Activated naive CD4-positive, alpha-beta T cell treated with anti-CD3 and anti-CD28 coated beads, Interleukin-2, amount 10 ng/mL, durations not matched to agents 7 days and 5 days (primary cell): ENCODE results near the gene ITPKB.

Experiments used
- CTCF ChIA-PET: fragments of 350-600 bp; sonication (Branson Sonifier 250); formaldehyde crosslinking; loops from one replicate; lab custom pipeline; 2021; ENCODE audit warnings: antibody characterized with exemption; lab: Charles Lee
- DNase-seq: peaks from one replicate; pipeline ENCODE4 v3.0.0-alpha.2; 2020
- H3K27ac Mint-ChIP-seq: one replicate; pipeline ENCODE4 v1.8.0; 2021; ENCODE audit warnings: mild to moderate bottlenecking, moderate library complexity, mixed read lengths
- H3K27me3 Mint-ChIP-seq: one replicate; pipeline ENCODE4 v1.8.0; 2021; ENCODE audit warnings: mild to moderate bottlenecking, mixed read lengths
- H3K36me3 Mint-ChIP-seq: one replicate; pipeline ENCODE4 v1.8.0; 2021; ENCODE audit warnings: mixed read lengths
- H3K4me1 Mint-ChIP-seq: one replicate; pipeline ENCODE4 v1.8.0; 2021; ENCODE audit warnings: mixed read lengths
- H3K4me3 Mint-ChIP-seq: one replicate; pipeline ENCODE4 v1.8.0; 2021; ENCODE audit warnings: mild to moderate bottlenecking, moderate library complexity, mixed read lengths
- H3K9me3 Mint-ChIP-seq: one replicate; pipeline ENCODE4 v1.8.0; 2021; ENCODE audit warnings: mixed read lengths

Gene ITPKB

GRCh38 chr1:226714148-226714547, 24.9 kb downstream of the ITPKB start:
- Mint-ChIP-seq H3K4me3 (no peak overlapping the region), H3K36me3 (peaks cover 71% of the 10 kb centered on the region), H3K4me1 (peaks cover 96% of the 10 kb centered on the region), H3K9me3 (peaks cover 13% of the 10 kb centered on the region), H3K27ac (no peak overlapping the region), H3K27me3 (peaks cover 8% of the 10 kb centered on the region)
- CTCF ChIA-PET, result no interaction called here
- DNase-seq, result no peak

DNA sequence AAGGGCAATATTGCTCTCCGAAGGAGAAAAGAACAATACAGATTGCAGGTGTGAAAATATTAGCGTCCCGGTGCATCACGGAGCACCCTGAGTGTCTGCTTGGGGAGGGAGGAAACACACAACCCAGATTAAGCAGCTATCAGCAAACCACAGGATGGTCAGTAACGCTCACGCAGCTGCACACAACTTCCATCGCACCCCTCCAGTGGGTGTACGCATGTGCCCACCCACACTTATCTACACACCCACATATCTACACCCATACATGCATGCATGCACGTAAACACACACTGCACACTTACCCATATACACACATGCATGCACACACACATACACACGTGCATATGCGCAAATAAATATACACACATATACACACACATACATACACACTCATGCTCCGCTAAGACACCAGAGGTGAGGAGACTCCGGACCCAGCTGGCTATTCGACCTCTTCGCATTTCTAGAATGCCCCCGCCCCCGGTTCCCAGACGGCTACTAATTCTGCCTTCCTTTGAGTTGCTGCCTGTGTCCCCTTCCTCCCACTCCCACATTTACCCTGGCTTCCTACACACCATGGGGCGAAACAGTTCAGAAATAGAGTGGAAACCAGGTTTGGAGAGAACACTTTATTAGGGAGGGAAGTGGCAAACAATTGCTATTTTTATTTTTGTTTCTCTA, 26.2 kb downstream of the ITPKB start:
- Mint-ChIP-seq H3K27me3 (peaks cover 8% of the 10 kb centered on the region), H3K4me3 (peak overlapping the region; percentile 59), H3K36me3 (peaks cover 67% of the 10 kb centered on the region), H3K4me1 (peaks cover 96% of the 10 kb centered on the region), H3K9me3 (peaks cover 13% of the 10 kb centered on the region), H3K27ac (peak overlapping the region; percentile 89)
- DNase-seq, result peak; percentile 13
- CTCF ChIA-PET, result interaction anchor here (0.7 to 5.0 kb wide), 4 partner anchors 10 to 70 kb away, joined by 3 to 66 read pairs (median 4); no protein-coding TSS in a partner anchor

DNA sequence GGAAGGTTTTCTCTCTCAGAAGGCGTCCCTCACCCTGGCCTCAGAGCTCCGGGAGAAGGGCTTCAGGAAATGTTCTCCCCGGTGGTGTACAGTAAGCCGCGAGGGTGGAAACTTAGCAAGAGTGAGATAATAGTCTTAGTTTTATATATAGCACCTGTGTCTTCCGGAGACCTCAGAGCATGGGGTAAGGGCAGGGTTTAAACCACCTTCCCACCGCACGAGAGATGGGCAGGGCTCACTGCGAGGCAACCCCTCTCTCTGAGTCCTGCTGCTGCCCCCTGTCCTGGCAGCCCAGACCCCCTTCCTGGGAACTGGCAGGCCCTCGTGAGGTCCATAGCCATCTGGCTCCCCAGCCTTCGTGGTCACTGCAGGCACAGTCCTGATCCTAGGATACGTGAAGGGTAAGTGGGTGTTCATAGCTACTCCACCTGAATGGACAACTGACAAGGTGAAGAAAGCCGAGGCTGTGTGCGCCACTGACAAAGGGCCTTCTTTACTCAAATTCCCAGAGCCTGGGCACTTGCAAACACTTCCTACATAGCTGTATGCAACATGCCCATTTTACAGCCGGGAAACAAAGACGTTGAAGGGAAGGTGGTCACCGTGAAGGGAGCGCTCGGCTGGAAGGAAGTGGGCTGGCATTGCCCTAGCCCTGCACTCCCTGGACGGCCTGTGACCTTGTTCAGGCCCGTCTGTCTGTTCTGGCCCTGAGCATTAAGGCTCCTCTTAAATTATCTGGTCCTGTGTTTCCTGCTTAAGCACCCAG, 26.9 kb downstream of the ITPKB start:
- Mint-ChIP-seq H3K36me3 (peaks cover 67% of the 10 kb centered on the region), H3K9me3 (peaks cover 13% of the 10 kb centered on the region), H3K27ac (peak overlapping the region; percentile 89), H3K4me3 (peak overlapping the region; percentile 59), H3K27me3 (peaks cover 8% of the 10 kb centered on the region), H3K4me1 (peaks cover 95% of the 10 kb centered on the region)
- CTCF ChIA-PET, result interaction anchor here (0.7 to 5.0 kb wide), 12 partner anchors 8 to 116 kb away, joined by 3 to 66 read pairs (median 3); partner anchors contain the start of gene ITPKB
- peak; percentile 76 for DNase-seq

- H3K4me1 Mint-ChIP-seq, result peaks cover 86% of the 10 kb centered on the region
- H3K9me3 Mint-ChIP-seq, result peaks cover 13% of the 10 kb centered on the region
- peak overlapping the region; percentile 90 for H3K27ac Mint-ChIP-seq
- H3K27me3 Mint-ChIP-seq, result peaks cover 8% of the 10 kb centered on the region
- DNase-seq, result no peak
- peak overlapping the region; percentile 49 for H3K4me3 Mint-ChIP-seq
- CTCF ChIA-PET, result interaction anchor here (0.9 to 5.0 kb wide), 6 partner anchors 13 to 83 kb away, joined by 3 to 66 read pairs (median 3); no protein-coding TSS in a partner anchor
- peaks cover 69% of the 10 kb centered on the region for H3K36me3 Mint-ChIP-seq
Observed at GRCh38 chr1:226710501-226710900, 28.6 kb downstream of the ITPKB start.

- peaks cover 67% of the 10 kb centered on the region for H3K36me3 Mint-ChIP-seq
- peaks cover 86% of the 10 kb centered on the region for H3K4me1 Mint-ChIP-seq
- no peak for DNase-seq
- CTCF ChIA-PET, result interaction anchor here (0.9 to 5.0 kb wide), 4 partner anchors 24 to 76 kb away, joined by 3 to 66 read pairs (median 3); no protein-coding TSS in a partner anchor
- peaks cover 8% of the 10 kb centered on the region for H3K27me3 Mint-ChIP-seq
- H3K27ac Mint-ChIP-seq, result peak overlapping the region; percentile 90
- H3K4me3 Mint-ChIP-seq, result peak overlapping the region; percentile 49
- peaks cover 13% of the 10 kb centered on the region for H3K9me3 Mint-ChIP-seq
Observed at GRCh38 chr1:226709953-226710352, 29.1 kb downstream of the ITPKB start.

DNA sequence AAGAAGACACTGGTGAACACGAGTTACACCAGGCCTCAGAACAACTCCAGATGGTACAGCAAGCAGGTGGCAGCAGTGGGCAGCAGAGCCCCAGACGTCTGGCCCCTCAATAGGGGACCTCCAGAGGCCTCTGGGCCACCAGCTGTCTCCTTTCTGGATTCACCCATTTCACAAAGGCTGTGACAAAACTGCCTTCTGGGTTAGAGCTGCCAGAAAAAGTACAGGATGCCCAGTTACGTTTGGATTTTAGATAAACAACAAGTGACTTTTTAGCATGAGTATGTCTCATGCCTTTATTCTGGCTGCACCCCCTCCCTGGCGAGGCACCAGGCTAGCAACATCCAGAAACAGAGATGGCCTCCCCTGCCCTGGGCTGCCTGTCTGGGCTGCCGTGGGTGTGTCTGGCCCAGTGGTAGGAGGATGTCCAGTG, 30.1 kb downstream of the ITPKB start:
- Mint-ChIP-seq H3K27ac (peak overlapping the region; percentile 90), H3K27me3 (peaks cover 8% of the 10 kb centered on the region), H3K36me3 (peaks cover 66% of the 10 kb centered on the region), H3K9me3 (peaks cover 5% of the 10 kb centered on the region), H3K4me3 (no peak overlapping the region), H3K4me1 (peaks cover 86% of the 10 kb centered on the region)
- no peak for DNase-seq
- CTCF ChIA-PET, result interaction anchor here (5.0 kb wide), 1 partner anchor 25 kb away, joined by 66 read pairs; no protein-coding TSS in a partner anchor

DNA sequence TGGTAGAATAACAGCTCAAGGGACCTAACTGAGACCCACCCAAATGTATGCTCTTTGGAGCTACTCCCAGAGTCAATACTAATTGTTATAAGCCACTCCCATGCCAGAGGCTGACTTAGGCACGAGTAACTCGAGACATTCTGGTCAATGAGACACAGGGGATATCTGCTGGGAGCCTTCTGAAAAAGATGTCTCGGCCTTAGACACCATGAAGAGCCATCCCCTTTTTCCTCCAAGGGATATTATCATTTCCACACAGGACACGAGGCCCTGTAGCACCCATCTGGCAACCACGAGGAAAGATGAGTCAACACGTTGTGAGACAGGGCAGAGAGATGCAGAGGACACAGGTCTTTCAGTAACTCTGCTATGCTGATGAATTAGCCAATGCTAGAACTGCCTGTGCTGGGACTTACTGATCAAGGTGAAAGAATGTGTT, 30.7 kb downstream of the ITPKB start:
- peak overlapping the region; percentile 90 for H3K27ac Mint-ChIP-seq
- CTCF ChIA-PET, result interaction anchor here (0.8 to 5.0 kb wide), 2 partner anchors 26 to 43 kb away, joined by 3 to 66 read pairs; no protein-coding TSS in a partner anchor
- no peaks in the 10 kb centered on the region for H3K9me3 Mint-ChIP-seq
- H3K36me3 Mint-ChIP-seq, result peaks cover 63% of the 10 kb centered on the region
- DNase-seq, result no peak
- no peak overlapping the region for H3K4me3 Mint-ChIP-seq
- H3K4me1 Mint-ChIP-seq, result peaks cover 84% of the 10 kb centered on the region
- H3K27me3 Mint-ChIP-seq, result peaks cover 8% of the 10 kb centered on the region

DNA sequence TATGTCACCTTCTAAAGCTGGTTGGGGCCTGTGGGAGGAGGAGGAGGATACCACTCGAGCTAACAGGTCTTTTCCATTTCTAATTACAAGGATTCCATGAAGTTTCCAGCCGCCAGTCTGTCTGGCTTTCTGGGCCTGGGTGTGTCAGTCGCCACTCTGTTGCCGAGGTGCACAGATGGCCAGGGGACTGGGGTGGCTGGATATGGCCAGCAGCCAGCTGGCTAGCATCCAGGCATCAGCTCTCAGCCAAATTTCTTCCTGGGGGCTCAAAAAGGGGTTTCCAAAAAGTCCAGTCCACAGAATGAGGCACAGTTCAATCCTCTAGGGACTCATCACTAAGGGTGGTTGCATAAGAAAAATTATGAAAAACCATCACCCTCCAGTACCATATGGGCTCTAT, 32.4 kb downstream of the ITPKB start:
- DNase-seq, result no peak
- Mint-ChIP-seq H3K27me3 (peaks cover 7% of the 10 kb centered on the region), H3K36me3 (peaks cover 55% of the 10 kb centered on the region), H3K9me3 (no peaks in the 10 kb centered on the region), H3K4me1 (peaks cover 81% of the 10 kb centered on the region), H3K27ac (no peak overlapping the region), H3K4me3 (no peak overlapping the region)
- CTCF ChIA-PET, result no interaction called here

GRCh38 chr1:226704169-226704937, 34.7 kb downstream of the ITPKB start:
- CTCF ChIA-PET, result interaction anchor here (0.8 to 1.7 kb wide), 5 partner anchors 11 to 70 kb away, joined by 3 to 5 read pairs (median 4); no protein-coding TSS in a partner anchor
- no peaks in the 10 kb centered on the region for H3K27me3 Mint-ChIP-seq
- peaks cover 75% of the 10 kb centered on the region for H3K4me1 Mint-ChIP-seq
- H3K9me3 Mint-ChIP-seq, result no peaks in the 10 kb centered on the region
- no peak for DNase-seq
- H3K27ac Mint-ChIP-seq, result peak overlapping the region; percentile 82
- peaks cover 58% of the 10 kb centered on the region for H3K36me3 Mint-ChIP-seq
- H3K4me3 Mint-ChIP-seq, result peak overlapping the region; percentile 65

DNA sequence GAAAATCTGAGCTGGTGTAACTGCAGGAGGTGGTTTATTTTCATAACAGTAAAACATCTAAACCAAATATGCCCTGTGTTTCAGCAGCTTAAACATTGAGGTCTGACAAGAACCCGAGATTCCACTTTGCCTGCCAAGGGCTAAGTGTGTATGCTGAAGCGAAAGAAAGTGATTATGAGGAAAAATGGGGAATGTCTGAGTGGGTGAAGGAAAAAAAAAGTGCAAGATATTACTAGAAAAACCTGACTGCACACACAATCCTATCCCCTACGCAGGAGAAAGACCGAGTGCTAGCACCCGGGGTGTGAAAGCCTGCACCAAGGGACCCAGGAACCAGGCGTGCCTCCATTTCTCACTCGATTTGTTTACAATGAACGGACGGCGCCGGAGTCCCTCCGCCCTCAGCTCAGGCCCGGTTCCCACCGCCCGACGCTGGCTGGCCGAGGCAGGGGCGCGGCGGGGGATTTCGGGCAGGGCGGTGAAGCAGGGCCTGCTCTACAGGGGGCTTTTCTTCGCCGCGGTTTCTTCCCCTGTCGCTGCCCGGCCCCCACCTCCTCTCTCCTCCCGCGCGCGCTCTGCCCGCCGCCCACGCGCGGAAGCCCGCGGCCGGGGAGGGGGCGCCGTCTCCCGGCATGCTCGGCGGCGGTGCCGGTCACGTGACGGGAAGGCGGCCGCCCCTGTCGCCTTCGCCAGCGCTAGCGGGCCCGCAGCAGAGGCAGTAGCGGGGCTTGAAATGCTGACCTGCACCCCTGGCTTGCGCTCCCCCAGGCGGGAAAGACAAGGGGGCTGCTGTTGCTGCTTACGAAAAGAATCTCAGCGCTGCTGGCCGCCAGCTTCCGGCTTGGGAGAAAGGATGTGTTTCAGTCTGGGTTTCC, 35.9 kb downstream of the ITPKB start:
- H3K36me3 Mint-ChIP-seq, result peaks cover 59% of the 10 kb centered on the region
- H3K4me1 Mint-ChIP-seq, result peaks cover 75% of the 10 kb centered on the region

GRCh38 chr1:226702318-226702956, 36.6 kb downstream of the ITPKB start:
- CTCF ChIA-PET, result interaction anchor here (0.9 to 1.7 kb wide), 5 partner anchors 8 to 57 kb away, joined by 3 to 6 read pairs (median 3); no protein-coding TSS in a partner anchor
- DNase-seq, result no peak
- Mint-ChIP-seq H3K4me3 (peak overlapping the region; percentile 65), H3K4me1 (peaks cover 76% of the 10 kb centered on the region), H3K27ac (peak overlapping the region; percentile 79), H3K27me3 (no peaks in the 10 kb centered on the region), H3K9me3 (no peaks in the 10 kb centered on the region), H3K36me3 (peaks cover 58% of the 10 kb centered on the region)

More for the DNA sequence above, 35.9 kb downstream of the ITPKB start:
- peak; percentile 82 for DNase-seq
- Mint-ChIP-seq H3K4me3 (peak overlapping the region; percentile 65), H3K27me3 (no peaks in the 10 kb centered on the region), H3K9me3 (no peaks in the 10 kb centered on the region), H3K27ac (peak overlapping the region; percentile 82)
- CTCF ChIA-PET, result interaction anchor here (0.9 to 1.7 kb wide), 6 partner anchors 9 to 69 kb away, joined by 3 to 6 read pairs (median 4); no protein-coding TSS in a partner anchor

DNA sequence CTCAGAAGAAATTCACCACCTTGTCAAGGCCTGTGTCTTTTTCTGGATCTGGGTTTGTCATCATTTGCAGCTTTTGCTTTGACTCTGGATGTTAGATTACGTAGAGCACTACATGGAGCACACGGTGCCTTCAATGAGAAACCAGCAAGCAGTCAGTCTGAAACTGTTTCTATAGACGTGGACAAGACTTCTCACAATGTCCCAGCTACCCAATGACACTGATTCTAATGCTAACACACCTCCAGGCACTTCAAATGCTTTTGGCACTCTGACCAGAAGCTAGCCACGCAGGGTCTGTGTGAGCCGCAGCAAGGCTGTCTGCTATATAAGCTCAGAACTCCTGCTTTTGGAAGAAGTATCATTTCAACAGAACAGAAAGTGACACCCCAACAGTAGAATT, 38.2 kb downstream of the ITPKB start:
- CTCF ChIA-PET, result interaction anchor here (0.6 to 2.2 kb wide), 3 partner anchors 13 to 36 kb away, joined by 3 to 4 read pairs (median 4); no protein-coding TSS in a partner anchor
- H3K4me3 Mint-ChIP-seq, result no peak overlapping the region
- no peaks in the 10 kb centered on the region for H3K9me3 Mint-ChIP-seq
- no peak for DNase-seq
- H3K36me3 Mint-ChIP-seq, result peaks cover 59% of the 10 kb centered on the region
- peaks cover 85% of the 10 kb centered on the region for H3K4me1 Mint-ChIP-seq
- H3K27me3 Mint-ChIP-seq, result no peaks in the 10 kb centered on the region
- H3K27ac Mint-ChIP-seq, result peak overlapping the region; percentile 56
